OCI-LY3 (cell line): Measurements from ENCODE around the gene RAB25.

Experiments
- H2AFZ ChIP-seq: fragments of 200-600, 300-600 bp; shearing (Covaris generic); 2 replicates; pipeline ENCODE4 v1.6.0; 2014; ENCODE audit warnings: antibody characterized with exemption, low read depth, low read length
- H3K27ac ChIP-seq: fragments of 200-600, 300-600 bp; sonication (generic); 2 replicates; pipeline ENCODE4 v1.5.1; 2014; ENCODE audit warnings: mild to moderate bottlenecking, low read length, moderate library complexity, mixed read lengths
- H3K27me3 ChIP-seq: fragments of 200-600, 300-600 bp; sonication (generic); 2 replicates; pipeline ENCODE4 v1.6.1; 2014; ENCODE audit warnings: low read depth, low read length, mixed read lengths
- H3K36me3 ChIP-seq: fragments of 200-600, 300-600 bp; sonication (generic); replicated peaks from 2 replicates; pipeline ENCODE3; 2014; ENCODE audit warnings: low read depth, low read length, mixed read lengths
- H3K4me1 ChIP-seq: fragments of 300-600, 200-600 bp; sonication (generic); 2 replicates; pipeline ENCODE4 v1.6.1; 2014; ENCODE audit warnings: low read length, mixed read lengths
- H3K4me2 ChIP-seq: fragments of 200-600, 300-600 bp; sonication (generic); 2 replicates; pipeline ENCODE4 v1.6.1; 2014; ENCODE audit warnings: low read length, mixed read lengths
- H3K4me3 ChIP-seq: fragments of 300-600, 200-600 bp; sonication (generic); 2 replicates; pipeline ENCODE4 v1.5.1; 2014; ENCODE audit warnings: antibody characterized with exemption, mild to moderate bottlenecking, low read length, moderate library complexity
- H3K79me2 ChIP-seq: fragments of 300-600, 200-600 bp; shearing (Covaris generic); 2 replicates; pipeline ENCODE4 v1.6.1; 2014; ENCODE audit warnings: mild to moderate bottlenecking, low read length, mixed read lengths
- H3K9ac ChIP-seq: fragments of 300-600, 200-600 bp; shearing (Covaris generic); 2 replicates; pipeline ENCODE4 v1.6.0; 2014; ENCODE audit warnings: mild to moderate bottlenecking, low read length, moderate library complexity
- H3K9me3 ChIP-seq: fragments of 200-600, 300-600 bp; shearing (Covaris generic); 2 replicates; pipeline ENCODE4 v1.6.1; 2014; ENCODE audit warnings: low read length, mixed read lengths; ENCODE audit not compliant: insufficient read depth
- H4K20me1 ChIP-seq: fragments of 200-600, 300-600 bp; sonication (generic); 2 replicates; pipeline ENCODE4 v1.6.1; 2016; ENCODE audit warnings: low read length, mixed read lengths; ENCODE audit not compliant: insufficient read depth
- CTCF ChIP-seq: fragments of 200-600, 300-600 bp; sonication (generic); IDR thresholded peaks from 2 replicates; pipeline ENCODE4 v1.5.1; 2014; ENCODE audit warnings: antibody characterized with exemption, low read length, low read depth
- EZH2phosphoT487 ChIP-seq: fragments of 200-600 bp; shearing (Covaris generic); IDR thresholded peaks from 2 replicates; pipeline ENCODE4 v1.6.1; 2018; ENCODE audit warnings: antibody characterized with exemption, mixed run types, low read depth

RAB25 gene

GRCh38 chr1:156103521-156103947 is 42.6 kb downstream of the RAB25 start:
- no peak overlapping the region for H3K27ac ChIP-seq
- TF ChIP-seq CTCF = no peak
- no peak for TF ChIP-seq EZH2phosphoT487
- no peaks in the 10 kb centered on the region for H3K9me3 ChIP-seq
- no peak overlapping the region for H2AFZ ChIP-seq
- peaks cover 13% of the 10 kb centered on the region for H3K27me3 ChIP-seq
- H3K79me2 ChIP-seq = no peaks in the 10 kb centered on the region
- no peak overlapping the region for H3K4me3 ChIP-seq
- H3K36me3 ChIP-seq = no peaks in the 10 kb centered on the region
- H4K20me1 ChIP-seq = no peaks in the 10 kb centered on the region
- H3K4me1 ChIP-seq = peaks cover 36% of the 10 kb centered on the region
- H3K4me2 ChIP-seq = peak overlapping the region; percentile 13; the same call in 1 of the 2 replicates
- H3K9ac ChIP-seq = no peak overlapping the region

- no peaks in the 10 kb centered on the region for H3K79me2 ChIP-seq
- no peak overlapping the region for H3K27ac ChIP-seq
- no peaks in the 10 kb centered on the region for H3K36me3 ChIP-seq
- H3K4me3 ChIP-seq = no peak overlapping the region
- H3K9me3 ChIP-seq = no peaks in the 10 kb centered on the region
- no peaks in the 10 kb centered on the region for H4K20me1 ChIP-seq
- TF ChIP-seq EZH2phosphoT487 (no peak), CTCF (no peak)
- peaks cover 36% of the 10 kb centered on the region for H3K4me1 ChIP-seq
- H3K9ac ChIP-seq = no peak overlapping the region
- H3K4me2 ChIP-seq = peak overlapping the region; percentile 13; the same call in 1 of the 2 replicates
- no peak overlapping the region for H2AFZ ChIP-seq
- H3K27me3 ChIP-seq = peaks cover 13% of the 10 kb centered on the region
Observed at GRCh38 chr1:156104065-156104810, 43.3 kb downstream of the RAB25 start.

- Histone ChIP-seq H3K4me3 (peak overlapping the region; percentile 71), H3K4me1 (peaks cover 36% of the 10 kb centered on the region)
Observed at GRCh38 chr1:156104861-156105832, 44.2 kb downstream of the RAB25 start.

More at GRCh38 chr1:156104861-156105832, 44.2 kb downstream of the RAB25 start:
- Histone ChIP-seq H3K27ac (0 out of 2 replicates have a peak overlapping the region, but pooled peaks have one; percentile 20), H3K9ac (peak overlapping the region; percentile 70), H2AFZ (no peak overlapping the region), H3K4me2 (peak overlapping the region; percentile 88), H3K36me3 (no peaks in the 10 kb centered on the region), H4K20me1 (no peaks in the 10 kb centered on the region), H3K27me3 (peaks cover 12% of the 10 kb centered on the region), H3K9me3 (no peaks in the 10 kb centered on the region), H3K79me2 (no peaks in the 10 kb centered on the region)
- TF ChIP-seq EZH2phosphoT487 (no peak), CTCF (no peak)
